Vagina (tissue), 2 donors: ENCODE results near the gene MAG.

Experiments used
- CTCF ChIP-seq, 3 experiments: fragments of 450-650 bp in 2 of 3; fragments of 200-600 bp in 1 of 3; sonication (generic) in 1 of 3; IDR thresholded peaks; one replicate each; pipeline ENCODE4 v1.5.1; 2017 to 2019; ENCODE audit warnings: antibody characterized with exemption in 3 of 3, mild to moderate bottlenecking in 2 of 3, moderate library complexity in 2 of 3
- POLR2A ChIP-seq, 2 donors: fragments of 450-650 bp; IDR thresholded peaks; one replicate each; pipeline ENCODE4 v1.6.1; 2017; ENCODE audit warnings: antibody characterized with exemption in 2 of 2, mild to moderate bottlenecking in 2 of 2, moderate library complexity in 2 of 2

DNA sequence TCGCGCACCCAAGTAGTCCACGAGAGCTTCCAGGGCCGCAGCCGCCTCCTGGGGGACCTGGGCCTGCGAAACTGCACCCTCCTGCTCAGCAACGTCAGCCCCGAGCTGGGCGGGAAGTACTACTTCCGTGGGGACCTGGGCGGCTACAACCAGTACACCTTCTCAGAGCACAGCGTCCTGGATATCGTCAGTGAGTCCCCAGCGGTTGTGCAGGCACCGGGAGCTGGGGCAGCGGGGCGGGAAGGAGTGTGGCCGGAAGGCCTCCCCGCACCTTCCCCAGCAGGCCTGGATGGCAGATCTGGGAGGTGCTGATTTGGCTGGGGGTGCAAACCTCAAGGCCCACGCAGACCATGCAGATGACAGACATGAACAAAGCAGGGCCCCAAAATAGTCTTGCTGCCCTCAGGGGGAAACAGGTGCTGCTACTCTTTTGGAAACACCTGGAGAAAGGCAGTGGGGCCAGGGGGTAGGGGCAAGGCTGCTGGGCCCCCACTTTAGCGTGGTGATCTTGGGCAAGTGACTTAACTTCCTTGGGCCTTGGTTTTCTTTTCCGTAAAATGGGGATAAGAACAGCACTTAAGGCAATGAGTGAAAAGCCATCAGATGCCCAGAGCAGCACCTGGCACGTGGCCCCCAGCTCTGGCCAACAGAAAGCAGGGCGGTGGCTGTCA, 4.0 kb downstream of the MAG start:
- TF ChIP-seq CTCF (IDR thresholded peaks at IDR 0.05) = no peak
- no peak for TF ChIP-seq POLR2A (IDR thresholded peaks at IDR 0.05)
